Chondrocyte (in vitro differentiated cells): ENCODE results near the gene TMIGD3. TPM values are rescaled to one million over a fixed set of nuclear protein-coding genes. Genes with fewer than 3 reads are reported as not detected.

Experiments used
- DNase-seq: peaks from one replicate; pipeline ENCODE4 v3.0.0; 2021; ENCODE audit warnings: mixed read lengths, low spot score
- H3K27ac Mint-ChIP-seq: one replicate; pipeline ENCODE4 v1.8.0; 2021; ENCODE audit warnings: mild to moderate bottlenecking, moderate library complexity, mixed read lengths; ENCODE audit not compliant: unreplicated experiment
- H3K27me3 Mint-ChIP-seq: 2 replicates; pipeline ENCODE4 v1.8.0; 2021; ENCODE audit warnings: low read depth, mixed read lengths
- H3K36me3 Mint-ChIP-seq: 2 replicates; pipeline ENCODE4 v1.8.0; 2021; ENCODE audit warnings: low read depth, mixed read lengths
- H3K4me1 Mint-ChIP-seq: 2 replicates; pipeline ENCODE4 v1.8.0; 2021; ENCODE audit warnings: low read depth, mild to moderate bottlenecking, mixed read lengths
- H3K4me3 Mint-ChIP-seq: one replicate; pipeline ENCODE4 v1.8.0; 2021; ENCODE audit warnings: mild to moderate bottlenecking, moderate library complexity, mixed read lengths; ENCODE audit not compliant: unreplicated experiment
- H3K9me3 Mint-ChIP-seq: 2 replicates; pipeline ENCODE4 v1.8.0; 2021; ENCODE audit warnings: low read depth, mixed read lengths
- total RNA-seq: library from RNA; stranded (reverse); gene quantifications from 3 replicates; pipeline ENCODE4 v1.2.1, GENCODE V29; 2021
- TF ChIP-seq, protein P1 (sequence below): fragments of 200-600 bp; sonication (generic); IDR thresholded peaks from 2 replicates; pipeline ENCODE4 v1.5.0; 2021; ENCODE audit warnings: antibody characterized with exemption, mild to moderate bottlenecking, moderate library complexity

The TMIGD3 gene
- total RNA-seq, 1 donor from 2014 or later, result not detected

- DNase-seq, result no peak
- Mint-ChIP-seq H3K4me1 (no peaks in the 10 kb centered on the region), H3K27ac (no peak overlapping the region), H3K27me3 (peaks cover 44% of the 10 kb centered on the region), H3K9me3 (peaks cover 10% of the 10 kb centered on the region), H3K4me3 (no peak overlapping the region), H3K36me3 (peaks cover 3% of the 10 kb centered on the region)
- TF ChIP-seq, protein P1, sequence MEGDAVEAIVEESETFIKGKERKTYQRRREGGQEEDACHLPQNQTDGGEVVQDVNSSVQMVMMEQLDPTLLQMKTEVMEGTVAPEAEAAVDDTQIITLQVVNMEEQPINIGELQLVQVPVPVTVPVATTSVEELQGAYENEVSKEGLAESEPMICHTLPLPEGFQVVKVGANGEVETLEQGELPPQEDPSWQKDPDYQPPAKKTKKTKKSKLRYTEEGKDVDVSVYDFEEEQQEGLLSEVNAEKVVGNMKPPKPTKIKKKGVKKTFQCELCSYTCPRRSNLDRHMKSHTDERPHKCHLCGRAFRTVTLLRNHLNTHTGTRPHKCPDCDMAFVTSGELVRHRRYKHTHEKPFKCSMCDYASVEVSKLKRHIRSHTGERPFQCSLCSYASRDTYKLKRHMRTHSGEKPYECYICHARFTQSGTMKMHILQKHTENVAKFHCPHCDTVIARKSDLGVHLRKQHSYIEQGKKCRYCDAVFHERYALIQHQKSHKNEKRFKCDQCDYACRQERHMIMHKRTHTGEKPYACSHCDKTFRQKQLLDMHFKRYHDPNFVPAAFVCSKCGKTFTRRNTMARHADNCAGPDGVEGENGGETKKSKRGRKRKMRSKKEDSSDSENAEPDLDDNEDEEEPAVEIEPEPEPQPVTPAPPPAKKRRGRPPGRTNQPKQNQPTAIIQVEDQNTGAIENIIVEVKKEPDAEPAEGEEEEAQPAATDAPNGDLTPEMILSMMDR, result no peak
Observed at GRCh38 chr1:111497592-111497991, 5.8 kb downstream of the TMIGD3 start.

- DNase-seq, result no peak
- Mint-ChIP-seq H3K9me3 (peaks cover 10% of the 10 kb centered on the region), H3K36me3 (peaks cover 3% of the 10 kb centered on the region), H3K4me1 (no peaks in the 10 kb centered on the region), H3K4me3 (no peak overlapping the region), H3K27ac (no peak overlapping the region), H3K27me3 (peaks cover 45% of the 10 kb centered on the region)
- TF ChIP-seq, protein P1, result no peak
Observed at GRCh38 chr1:111496398-111496797, 7.0 kb downstream of the TMIGD3 start.

- H3K9me3 Mint-ChIP-seq, result peaks cover 5% of the 10 kb centered on the region
- H3K27ac Mint-ChIP-seq, result no peak overlapping the region
- no peaks in the 10 kb centered on the region for H3K4me1 Mint-ChIP-seq
- H3K27me3 Mint-ChIP-seq, result peaks cover 24% of the 10 kb centered on the region
- DNase-seq, result no peak
- no peak overlapping the region for H3K4me3 Mint-ChIP-seq
- peaks cover 3% of the 10 kb centered on the region for H3K36me3 Mint-ChIP-seq
- TF ChIP-seq, protein P1, result no peak
Observed at GRCh38 chr1:111491070-111491469, 12.4 kb downstream of the TMIGD3 start.

- H3K4me3 Mint-ChIP-seq, result no peak overlapping the region
- H3K27me3 Mint-ChIP-seq, result peaks cover 20% of the 10 kb centered on the region
- no peaks in the 10 kb centered on the region for H3K4me1 Mint-ChIP-seq
- TF ChIP-seq, protein P1, result no peak
- H3K27ac Mint-ChIP-seq, result no peak overlapping the region
- H3K36me3 Mint-ChIP-seq, result peaks cover 3% of the 10 kb centered on the region
- DNase-seq, result no peak
- H3K9me3 Mint-ChIP-seq, result peaks cover 5% of the 10 kb centered on the region
Observed at GRCh38 chr1:111490220-111490619, 13.2 kb downstream of the TMIGD3 start.

DNA sequence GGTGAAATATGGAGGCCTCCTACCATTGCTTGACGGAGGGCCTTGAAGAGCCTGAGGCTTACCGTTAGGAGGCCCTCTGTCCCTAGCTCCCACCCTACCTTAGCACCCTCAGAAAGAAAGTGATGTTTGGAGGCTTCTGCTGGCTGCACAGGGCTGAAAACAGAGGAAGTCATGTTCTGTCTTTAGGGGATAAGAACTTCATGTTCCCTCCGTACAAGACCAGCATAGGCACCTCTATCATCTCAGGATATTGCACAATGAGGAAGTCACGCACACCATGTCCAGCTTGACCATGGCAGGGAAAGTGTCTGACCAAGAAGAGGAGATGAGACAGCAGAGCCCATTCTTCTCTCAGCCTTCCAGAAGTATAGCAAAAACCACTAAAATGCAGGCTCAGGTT lies 13.8 kb downstream of the TMIGD3 start:
- peaks cover 3% of the 10 kb centered on the region for H3K4me1 Mint-ChIP-seq
- H3K27me3 Mint-ChIP-seq, result peaks cover 15% of the 10 kb centered on the region
- no peak overlapping the region for H3K27ac Mint-ChIP-seq

More for the DNA sequence above, 13.8 kb downstream of the TMIGD3 start:
- no peak for DNase-seq
- Mint-ChIP-seq H3K4me3 (no peak overlapping the region), H3K9me3 (peaks cover 5% of the 10 kb centered on the region), H3K36me3 (peaks cover 3% of the 10 kb centered on the region)
- TF ChIP-seq, protein P1, result no peak
